ENCODE measurements around the gene RUNDC3A. TPM values are rescaled to one million over a fixed set of nuclear protein-coding genes. Genes with fewer than 3 reads are reported as not detected.
"Not testable (repeated sequence)": the region's sequence is repeated elsewhere in the genome, so short reads cannot be mapped to it uniquely, and the experiment has no call there.

RUNDC3A gene
- total RNA-seq, 3 donors from 2014 or later (not counting 1 experiment from before 2014, with no cell fraction given), result 0.31 to 0.48 TPM; not detected in 1

DNA sequence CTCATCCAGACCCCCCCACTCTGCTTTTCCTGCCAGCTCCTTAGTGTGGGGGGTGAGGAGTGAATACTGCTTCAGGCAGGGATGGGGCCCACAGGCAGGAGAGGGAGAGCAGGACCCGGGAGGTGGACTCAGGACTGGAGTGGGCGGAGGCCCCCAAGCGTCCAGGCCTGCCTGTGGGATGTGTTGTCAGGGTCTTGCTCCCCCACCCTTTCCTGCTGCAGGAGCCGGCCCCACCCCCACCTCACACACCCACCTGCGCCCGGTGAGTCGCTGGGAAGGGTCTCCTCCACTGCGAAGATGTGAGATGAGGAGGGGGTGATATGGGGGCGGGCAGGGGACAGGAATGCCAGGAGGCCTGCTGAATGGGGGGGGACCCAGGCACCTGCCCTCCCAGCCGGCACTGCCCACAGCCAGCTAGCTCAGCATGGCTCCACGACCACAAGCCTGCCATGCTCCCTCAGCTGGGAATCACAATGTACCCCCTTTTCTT is 54.1 kb downstream of the RUNDC3A start:
- H3K27ac Mint-ChIP-seq, result no peak overlapping the region
- H3K27me3 ChIP-seq (ENCODE audit: control insufficient read depth, insufficient read depth, low read length), result peaks cover 10% of the 10 kb centered on the region
- H3K27me3 Mint-ChIP-seq (ENCODE audit: low read depth in 2 of 2), result peaks cover 31 to 37% of the 10 kb centered on the region in 2 donors
- H3K4me3 ChIP-seq (ENCODE audit: low read length), result no peak overlapping the region
- no peaks in the 10 kb centered on the region for H3K9me3 ChIP-seq (ENCODE audit: control insufficient read depth, insufficient read depth, low read length)
- DNase-seq, result no peak
- no peak overlapping the region for H3K27ac ChIP-seq (ENCODE audit: low read length)
- ATAC-seq, result no peak
- H3K36me3 ChIP-seq (ENCODE audit: control insufficient read depth, insufficient read depth, low read length), result no peaks in the 10 kb centered on the region
- no peaks in the 10 kb centered on the region for H3K36me3 Mint-ChIP-seq
- peaks cover 13% of the 10 kb centered on the region for H3K4me1 ChIP-seq (ENCODE audit: control insufficient read depth, insufficient read depth, low read length)
- peak overlapping the region; percentile 74 for H3K4me3 Mint-ChIP-seq
- TF ChIP-seq, protein P1, sequence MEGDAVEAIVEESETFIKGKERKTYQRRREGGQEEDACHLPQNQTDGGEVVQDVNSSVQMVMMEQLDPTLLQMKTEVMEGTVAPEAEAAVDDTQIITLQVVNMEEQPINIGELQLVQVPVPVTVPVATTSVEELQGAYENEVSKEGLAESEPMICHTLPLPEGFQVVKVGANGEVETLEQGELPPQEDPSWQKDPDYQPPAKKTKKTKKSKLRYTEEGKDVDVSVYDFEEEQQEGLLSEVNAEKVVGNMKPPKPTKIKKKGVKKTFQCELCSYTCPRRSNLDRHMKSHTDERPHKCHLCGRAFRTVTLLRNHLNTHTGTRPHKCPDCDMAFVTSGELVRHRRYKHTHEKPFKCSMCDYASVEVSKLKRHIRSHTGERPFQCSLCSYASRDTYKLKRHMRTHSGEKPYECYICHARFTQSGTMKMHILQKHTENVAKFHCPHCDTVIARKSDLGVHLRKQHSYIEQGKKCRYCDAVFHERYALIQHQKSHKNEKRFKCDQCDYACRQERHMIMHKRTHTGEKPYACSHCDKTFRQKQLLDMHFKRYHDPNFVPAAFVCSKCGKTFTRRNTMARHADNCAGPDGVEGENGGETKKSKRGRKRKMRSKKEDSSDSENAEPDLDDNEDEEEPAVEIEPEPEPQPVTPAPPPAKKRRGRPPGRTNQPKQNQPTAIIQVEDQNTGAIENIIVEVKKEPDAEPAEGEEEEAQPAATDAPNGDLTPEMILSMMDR (IDR thresholded peaks at IDR 0.05), result no peak
- no peaks in the 10 kb centered on the region for H3K9me3 Mint-ChIP-seq
- no peaks in the 10 kb centered on the region for H3K4me1 Mint-ChIP-seq
- WGBS (ENCODE audit: insufficient coverage), result 29% methylated on average over 4 of the region's 11 CpGs
- intact Hi-C loops (cut with micrococcal nuclease), result no loop called here

DNA sequence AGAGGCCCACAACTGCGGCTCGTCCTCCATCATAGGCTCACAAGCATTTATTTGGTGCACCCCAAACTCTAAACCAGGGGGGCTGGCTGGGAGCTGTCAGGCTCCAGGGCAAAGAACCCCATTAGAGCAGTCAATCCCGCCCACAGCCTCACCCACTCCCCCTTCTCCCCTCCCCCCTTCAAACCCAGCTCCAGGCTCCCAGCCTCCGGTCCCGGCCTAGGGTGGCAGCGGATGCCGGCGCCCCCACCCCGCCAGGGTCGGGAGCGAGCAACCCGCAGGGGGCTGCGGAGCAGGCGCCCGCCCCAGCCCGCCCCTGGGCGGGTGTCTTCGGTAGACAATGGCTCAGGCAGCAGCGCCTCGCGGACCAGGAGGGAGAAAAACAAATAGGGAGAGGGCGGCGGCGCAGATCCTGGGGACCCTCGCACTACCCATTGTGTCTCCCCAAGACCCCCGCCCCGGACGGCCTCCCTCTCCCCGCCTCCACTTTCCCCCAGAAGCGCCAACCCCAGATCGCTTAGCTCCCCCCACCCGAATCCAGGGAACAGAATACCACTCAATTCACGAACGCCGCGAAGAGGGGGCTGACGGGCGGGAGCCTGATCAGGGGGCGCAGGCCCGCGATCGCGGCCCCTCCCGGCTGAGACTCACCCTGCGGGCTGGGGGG is 54.7 kb downstream of the RUNDC3A start:
- H3K27ac Mint-ChIP-seq, result no peak overlapping the region
- Histone ChIP-seq H3K36me3 (ENCODE audit: control insufficient read depth, insufficient read depth, low read length) (no peaks in the 10 kb centered on the region), H3K27me3 (ENCODE audit: control insufficient read depth, insufficient read depth, low read length) (peaks cover 10% of the 10 kb centered on the region), H3K4me3 (ENCODE audit: low read length) (peak overlapping the region; percentile 28), H3K27ac (ENCODE audit: low read length) (no peak overlapping the region), H3K9me3 (ENCODE audit: control insufficient read depth, insufficient read depth, low read length) (no peaks in the 10 kb centered on the region), H3K4me1 (ENCODE audit: control insufficient read depth, insufficient read depth, low read length) (peaks cover 13% of the 10 kb centered on the region)
- peak in 2 of 3 donors; percentile 21 to 23 for ATAC-seq
- peak in 1 of 2 donors; percentile 43 for DNase-seq
- peak overlapping the region; percentile 74 for H3K4me3 Mint-ChIP-seq
- H3K27me3 Mint-ChIP-seq (ENCODE audit: low read depth in 2 of 2), result peaks cover 36 to 38% of the 10 kb centered on the region in 2 donors
- H3K36me3 Mint-ChIP-seq, result no peaks in the 10 kb centered on the region
- TF ChIP-seq, protein P1 (IDR thresholded peaks at IDR 0.05), result no peak
- WGBS (ENCODE audit: insufficient coverage), result under 1% methylated on average over 45 of the region's 45 CpGs
- no peaks in the 10 kb centered on the region for H3K9me3 Mint-ChIP-seq
- H3K4me1 Mint-ChIP-seq, result no peaks in the 10 kb centered on the region
- intact Hi-C loops (cut with micrococcal nuclease), result no loop called here

DNA sequence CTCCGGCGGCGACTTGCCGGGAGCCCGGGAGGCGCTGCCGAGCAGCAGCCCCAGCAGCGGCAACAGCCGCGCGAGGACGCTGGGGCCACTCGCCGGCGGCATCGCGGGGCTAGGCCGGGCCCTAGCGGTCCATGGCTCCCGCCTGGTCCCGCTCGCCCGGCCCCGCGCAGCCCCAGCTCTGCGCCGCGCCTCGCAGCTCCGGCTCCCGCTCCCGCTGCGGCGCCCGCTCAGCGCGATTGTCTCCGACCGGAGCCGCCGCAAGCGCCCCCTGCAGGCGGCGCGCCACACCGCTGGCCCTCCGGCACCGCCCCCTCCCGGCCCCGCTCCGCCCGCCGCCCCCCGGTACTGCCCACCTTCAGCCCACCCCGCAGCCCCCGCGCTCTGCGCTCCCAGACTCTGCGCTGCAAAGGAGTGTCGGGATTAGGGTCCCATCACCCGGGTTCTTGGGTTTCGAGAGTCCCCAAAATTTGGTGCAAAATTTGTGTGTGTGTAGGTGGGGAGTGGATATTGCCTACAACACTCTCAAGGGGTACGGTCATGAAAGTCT is 55.3 kb downstream of the RUNDC3A start, which contains the start of gene FAM171A2:
TSS of gene FAM171A2 (minus strand) at position 241 of the 547 bp plus-strand sequence. CDS start at position 102, 139 bp downstream.
- Mint-ChIP-seq H3K4me3 (peak within 1 kb of the TSS; percentile 80), H3K27me3 (ENCODE audit: low read depth in 2 of 2) (peaks cover 38% of the 10 kb centered on the region in 2 donors), H3K27ac (no peak within 1 kb of the TSS), H3K4me1 (no peaks in the 10 kb centered on the region), H3K36me3 (no peaks in the 10 kb centered on the region), H3K9me3 (no peaks in the 10 kb centered on the region)
- ATAC-seq (peak; percentile 90 to 96 (median 96)), DNase-seq (peak; percentile 70 to 87)
- Histone ChIP-seq H3K9me3 (ENCODE audit: control insufficient read depth, insufficient read depth, low read length) (no peaks in the 10 kb centered on the region), H3K27ac (ENCODE audit: low read length) (no peak within 1 kb of the TSS), H3K4me3 (ENCODE audit: low read length) (peak within 1 kb of the TSS; percentile 28), H3K4me1 (ENCODE audit: control insufficient read depth, insufficient read depth, low read length) (peaks cover 13% of the 10 kb centered on the region), H3K27me3 (ENCODE audit: control insufficient read depth, insufficient read depth, low read length) (peaks cover 10% of the 10 kb centered on the region), H3K36me3 (ENCODE audit: control insufficient read depth, insufficient read depth, low read length) (no peaks in the 10 kb centered on the region)
- intact Hi-C loops (cut with micrococcal nuclease), result no loop called here
- under 1% methylated on average over 58 of the region's 63 CpGs for WGBS (ENCODE audit: insufficient coverage)
- TF ChIP-seq, protein P1 (IDR thresholded peaks at IDR 0.05), result peak; percentile 80

DNA sequence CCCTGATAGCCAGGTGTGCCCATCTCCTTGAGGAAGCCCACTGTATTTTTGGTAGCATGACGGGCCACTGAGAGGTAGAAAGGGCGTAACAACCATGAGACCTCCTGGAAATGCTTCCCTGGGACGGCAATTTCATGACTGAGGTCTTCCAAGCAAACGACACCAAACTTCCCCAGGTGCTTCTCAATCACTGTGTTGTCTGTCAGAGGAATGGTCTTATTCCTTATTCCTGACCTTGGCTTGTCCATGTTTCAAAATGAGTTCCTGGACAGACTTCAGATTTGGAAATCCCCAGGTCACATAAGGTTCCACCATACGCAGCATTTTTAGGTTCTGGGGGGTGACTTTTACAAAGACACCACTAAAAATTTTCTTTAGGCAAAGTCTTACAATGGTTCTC is 56.6 kb downstream of the RUNDC3A start:
- H3K36me3 ChIP-seq (ENCODE audit: control insufficient read depth, insufficient read depth, low read length); H3K4me1 Mint-ChIP-seq; H3K4me3 ChIP-seq (ENCODE audit: low read length); H3K9me3 Mint-ChIP-seq; DNase-seq; intact Hi-C loops (cut with micrococcal nuclease); H3K36me3 Mint-ChIP-seq; H3K9me3 ChIP-seq (ENCODE audit: control insufficient read depth, insufficient read depth, low read length); H3K27ac Mint-ChIP-seq; ATAC-seq; H3K27ac ChIP-seq (ENCODE audit: low read length): not testable (repeated sequence)
- Histone ChIP-seq H3K4me1 (ENCODE audit: control insufficient read depth, insufficient read depth, low read length) (peaks cover 17% of the 10 kb centered on the region), H3K27me3 (ENCODE audit: control insufficient read depth, insufficient read depth, low read length) (peaks cover 10% of the 10 kb centered on the region)
- peak overlapping the region; percentile 73 for H3K4me3 Mint-ChIP-seq
- 89% methylated on average over 4 of the region's 5 CpGs for WGBS (ENCODE audit: insufficient coverage)
- H3K27me3 Mint-ChIP-seq (ENCODE audit: low read depth in 2 of 2), result peaks cover 31 to 37% of the 10 kb centered on the region in 2 donors
